Erythroblast (primary cell): ENCODE data around the gene GRM5.
"Not testable (repeated sequence)": the region's sequence is repeated elsewhere in the genome, so short reads cannot be mapped to it uniquely, and the experiment has no call there.

Source experiments
- GATA1 ChIP-seq: IDR thresholded peaks from 2 replicates; pipeline ENCODE4 v1.6.1; 2011; ENCODE audit warnings: low read depth, mild to moderate bottlenecking, control low read depth, low read length, moderate library complexity
- POLR2A ChIP-seq: IDR thresholded peaks from 2 replicates; pipeline ENCODE4 v1.6.1; 2011; ENCODE audit warnings: mild to moderate bottlenecking, low read length

DNA sequence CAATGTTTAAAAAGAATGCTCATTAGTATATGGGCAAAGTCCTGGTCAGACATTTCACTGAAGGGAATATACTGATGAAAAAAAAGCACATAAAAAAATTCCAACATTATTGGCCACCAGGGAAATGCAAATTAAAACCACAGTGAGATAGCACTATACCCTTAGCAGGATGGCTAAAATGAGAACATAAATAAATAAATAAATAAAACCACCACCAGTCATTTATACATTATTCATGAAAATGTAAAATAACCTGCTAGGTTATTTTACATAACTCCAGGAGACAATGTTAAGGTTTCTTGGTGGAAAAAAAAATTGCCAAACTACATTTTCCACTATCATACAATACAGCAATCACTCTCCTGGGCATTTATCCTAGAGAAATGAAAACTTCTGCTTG is 64.9 kb downstream of the GRM5 start:
- not testable (repeated sequence) for TF ChIP-seq POLR2A, GATA1
